ENCODE results near the gene HS3ST3B1.

GRCh38 chr17:14351493-14351892 lies 50.6 kb downstream of the HS3ST3B1 start:
- TF ChIP-seq POLR2A (IDR thresholded peaks at IDR 0.05) (no peak), CTCF (IDR thresholded peaks at IDR 0.05) (no peak)
